HepG2 (cell line): ENCODE measurements around the gene PCED1B. TPM values are rescaled to one million over a fixed set of nuclear protein-coding genes. Genes with fewer than 3 reads are reported as not detected.

Experiments used
- ATAC-seq: fragments of 200-7000 bp; cut with Tn5 transposase; 3 replicates; pipeline ENCODE4 v1.9.1; 2020; ENCODE audit warnings: mild to moderate bottlenecking, moderate library complexity
- BruUV-seq: library from RNA; stranded (reverse); fragments of 400-500 nt; replicated peaks from 2 replicates; lab custom pipeline; 2021; lab: Mats Ljungman, UMichigan
- CTCF ChIA-PET: fragments of 300-600 bp; formaldehyde crosslinking; extraction: SDS; loops from one replicate; lab custom pipeline; 2021; ENCODE audit warnings: low total read pairs, inconsistent platforms, low intra/inter-chr PET ratio; lab: Yijun Ruan, JAX
- POLR2A ChIA-PET: fragments of 350-600 bp; sonication (Branson Sonifier 250); formaldehyde crosslinking; loops from one replicate; lab custom pipeline; 2020; ENCODE audit warnings: antibody characterized with exemption, inconsistent platforms; lab: Yijun Ruan, JAX
- DNase-seq: peaks from one replicate; pipeline ENCODE4 v3.0.0-alpha.2; 2015; ENCODE audit warnings: low spot score
- FAIRE-seq: peaks from 3 replicates; lab custom pipeline; 2011; peaks lifted over from hg19 to GRCh38; lab: Jason Lieb, UNC
- H2AFZ ChIP-seq: one replicate; pipeline ENCODE4 v1.6.1; 2011; ENCODE audit warnings: low read length, inconsistent platforms
- H3K27ac ChIP-seq: fragments of 300-600 bp; 3 replicates; pipeline ENCODE4 v1.8.0; 2011; ENCODE audit warnings: mixed run types, mild to moderate bottlenecking, mixed read lengths, low read length, inconsistent platforms; ENCODE audit not compliant: insufficient read depth; ENCODE audit errors: extremely low read length
- H3K27me3 ChIP-seq, 2 experiments: fragments of 200-600 bp in 1 of 2; 2 replicates in 1 of 2; 3 replicates in 1 of 2; pipeline versions ENCODE4 v1.6.0 to v1.8.0; 2011; ENCODE audit warnings: low read length in 2 of 2, mild to moderate bottlenecking in 2 of 2, moderate library complexity in 2 of 2, inconsistent platforms in 1 of 2; ENCODE audit not compliant: insufficient read depth in 2 of 2, control insufficient read depth in 1 of 2
- H3K36me3 ChIP-seq, 2 experiments: fragments of 200-600 bp in 1 of 2; replicated peaks in 1 of 2; 2 replicates in 1 of 2; 3 replicates in 1 of 2; pipeline versions ENCODE4 v1.5.1 to v1.8.0; 2011; ENCODE audit warnings: low read length in 2 of 2, inconsistent platforms in 1 of 2; ENCODE audit not compliant: insufficient read depth in 2 of 2, control insufficient read depth in 1 of 2
- H3K4me1 ChIP-seq: 2 replicates; pipeline ENCODE4 v1.5.1; 2012; ENCODE audit warnings: low read length, inconsistent platforms; ENCODE audit not compliant: insufficient read depth
- H3K4me2 ChIP-seq: 2 replicates; pipeline ENCODE4 v1.6.0; 2011; ENCODE audit warnings: low read depth, low read length, inconsistent platforms
- H3K4me3 ChIP-seq, 3 experiments: fragments of 200-600 bp in 1 of 3; sonication (generic), shearing (Covaris generic) in 1 of 3; replicated peaks in 1 of 3; 2 replicates each; pipeline ENCODE4 v1.5.1; 2011 to 2016; ENCODE audit warnings: low read length in 3 of 3, inconsistent platforms in 2 of 3, low read depth in 2 of 3, mild to moderate bottlenecking in 2 of 3, control low read depth in 1 of 3, mixed read lengths in 1 of 3; ENCODE audit not compliant: insufficient read depth in 1 of 3
- H3K79me2 ChIP-seq: one replicate; pipeline ENCODE4 v1.6.1; 2011; ENCODE audit warnings: low read length, inconsistent platforms; ENCODE audit not compliant: insufficient read depth
- H3K9ac ChIP-seq: 2 replicates; pipeline ENCODE4 v1.6.0; 2011; ENCODE audit warnings: mild to moderate bottlenecking, low read depth, low read length, inconsistent platforms; ENCODE audit not compliant: insufficient read depth
- H3K9me3 ChIP-seq: 2 replicates; pipeline ENCODE4 v1.5.1; 2012; ENCODE audit warnings: mild to moderate bottlenecking, low read length
- H4K20me1 ChIP-seq: 2 replicates; pipeline ENCODE4 v1.6.0; 2011; ENCODE audit warnings: inconsistent platforms, mild to moderate bottlenecking, low read length, moderate library complexity; ENCODE audit not compliant: insufficient read depth
- AGO1 ChIP-seq: fragments of 200-400 bp; formaldehyde crosslinking; IDR thresholded peaks from 2 replicates; pipeline ENCODE4 v1.6.1; 2017; ENCODE audit warnings: mild to moderate bottlenecking, low read depth, low read length, moderate library complexity; ENCODE audit not compliant: poor library complexity, severe bottlenecking
- AHDC1 ChIP-seq: sonication (generic); formaldehyde crosslinking; IDR thresholded peaks from 2 replicates; pipeline ENCODE4 v1.5.1; 2020; ENCODE audit warnings: mild to moderate bottlenecking, missing genetic modification reagents, borderline replicate concordance
- CERS6 ChIP-seq: sonication (generic); formaldehyde crosslinking; IDR thresholded peaks from 2 replicates; pipeline ENCODE4 v1.5.0; 2020; ENCODE audit warnings: missing genetic modification reagents
- EED ChIP-seq: sonication (generic); formaldehyde crosslinking; IDR thresholded peaks from 2 replicates; pipeline ENCODE4 v1.5.0; 2020; ENCODE audit warnings: mild to moderate bottlenecking, missing genetic modification reagents
- HNRNPH1 ChIP-seq: fragments of 200-400 bp; formaldehyde crosslinking; optimal IDR thresholded peaks from 2 replicates; pipeline ENCODE3; 2017; ENCODE audit warnings: mild to moderate bottlenecking, low read depth, low read length
- MAZ ChIP-seq, 2 experiments: sonication (generic) in 1 of 2; formaldehyde crosslinking in 1 of 2; IDR thresholded peaks; 2 replicates each; pipeline versions ENCODE4 v1.5.0 to v1.6.1; 2012 to 2020; ENCODE audit warnings: low read depth in 2 of 2, mild to moderate bottlenecking in 2 of 2, borderline replicate concordance in 1 of 2, improper control_type of control experiment in 1 of 2, low read length in 1 of 2, missing genetic modification reagents in 1 of 2, moderate library complexity in 1 of 2
- NR2C2 ChIP-seq: sonication (generic); formaldehyde crosslinking; IDR thresholded peaks from 2 replicates; pipeline ENCODE4 v1.4.0; 2020; ENCODE audit warnings: missing genetic modification reagents, mild to moderate bottlenecking, moderate library complexity, borderline replicate concordance
- SATB2 ChIP-seq: sonication (generic); formaldehyde crosslinking; IDR thresholded peaks from 2 replicates; pipeline ENCODE4 v1.5.0; 2020; ENCODE audit warnings: missing genetic modification reagents
- ZFP36L1 ChIP-seq: sonication (generic); formaldehyde crosslinking; IDR thresholded peaks from 2 replicates; pipeline ENCODE4 v1.8.0; 2022; ENCODE audit warnings: mild to moderate bottlenecking, missing genetic modification reagents, moderate library complexity
- ZKSCAN1 ChIP-seq: fragments of 150-350 bp; IDR thresholded peaks from 2 replicates; pipeline ENCODE4 v1.6.1; 2014; ENCODE audit warnings: low read length
- ZNF362 ChIP-seq: sonication (generic); formaldehyde crosslinking; IDR thresholded peaks from 2 replicates; pipeline ENCODE4 v1.4.0; 2020; ENCODE audit warnings: missing genetic modification reagents, mild to moderate bottlenecking, borderline replicate concordance
- ZNF441 ChIP-seq: sonication (generic); formaldehyde crosslinking; IDR thresholded peaks from 2 replicates; pipeline ENCODE4 v1.7.0; 2021; ENCODE audit warnings: missing genetic modification reagents, borderline replicate concordance
- ZNF740 ChIP-seq: sonication (generic); formaldehyde crosslinking; IDR thresholded peaks from 2 replicates; pipeline ENCODE4 v1.4.0; 2020; ENCODE audit warnings: missing genetic modification reagents
- ZNF788 ChIP-seq: sonication (generic); formaldehyde crosslinking; IDR thresholded peaks from 2 replicates; pipeline ENCODE4 v1.5.0; 2020; ENCODE audit warnings: mild to moderate bottlenecking, missing genetic modification reagents, borderline replicate concordance
- WGBS: methylation state at CpG from one replicate; pipeline ENCODE4 v1.1.6; 2017; ENCODE audit warnings: low lambda C conversion rate; 5-methylcytosine and 5-hydroxymethylcytosine counted together
- in situ Hi-C: cut with HindIII; loops from 2 replicates; pipeline ENCODE4 v1.10.0; 2017; ENCODE audit warnings: low pct_unique_long_range_greater_than_20kb; ENCODE audit not compliant: extremely low pct_ligation_motif_present
- intact Hi-C: fragments of 100-400 bp; cut with micrococcal nuclease; formaldehyde crosslinking; loops from one replicate; pipeline ENCODE4 v1.10.0; 2022; ENCODE audit not compliant: unreplicated experiment
- polyA plus RNA-seq, 8 experiments: library from polyadenylated mRNA; depleted of rRNA in 3 of 8; stranded (reverse) in 7 of 8; unstranded in 1 of 8; fragments of >200 nt; fragmentation: Illumina TruSeq in 4 of 8; extraction: Trizol in 4 of 8; gene quantifications; 2 replicates each; pipeline versions ENCODE4 v1.2.1 to v1.2.3, GENCODE V29; 2011 to 2016; ENCODE audit warnings: low read depth in 4 of 8, missing spikeins in 1 of 8, mixed read lengths in 1 of 8; ENCODE audit not compliant: insufficient read depth in 1 of 8
- total RNA-seq, 5 experiments: library from RNA; depleted of rRNA; stranded (reverse); fragments of >200 nt; fragmentation: Illumina TruSeq; extraction: Trizol; gene quantifications; 2 replicates each; pipeline ENCODE4 v1.2.3, GENCODE V29; 2016; ENCODE audit warnings: low read depth in 1 of 5

The PCED1B gene
- total and polyA plus RNA-seq, 2 of the 13 experiments (the other 11 are each of a cell fraction or from before 2014, with no cell fraction given) = 0.11 to 0.37 TPM

- TF ChIP-seq AGO1 = no peak
These were observed 41.1 kb upstream of the PCED1B start (continued) for GRCh38 chr12:47038270-47038748.

- Histone ChIP-seq H3K79me2 (no peaks in the 10 kb centered on the region), H2AFZ (no peak overlapping the region), H3K4me1 (no peaks in the 10 kb centered on the region), H4K20me1 (no peaks in the 10 kb centered on the region), H3K27ac (no peak overlapping the region), H3K36me3 (no peaks in the 10 kb centered on the region), H3K4me3 (no peak overlapping the region), H3K9me3 (no peaks in the 10 kb centered on the region), H3K27me3 (no peaks in the 10 kb centered on the region; a peak in 1 of 5 replicates), H3K4me2 (no peak overlapping the region), H3K9ac (no peak overlapping the region)
- ChIA-PET CTCF (no interaction called here), POLR2A (no interaction called here)
- no peak for ATAC-seq
- in situ Hi-C loops = loop anchor here (5.0 kb wide), 1 partner anchor 268 kb away; no protein-coding TSS in a partner anchor
- DNase-seq = no peak
- 42% methylated on average over 2 of the region's 2 CpGs for WGBS
- FAIRE-seq = no peak
- BruUV-seq = no TSS peak
- intact Hi-C loops = no loop called here
- TF ChIP-seq ZKSCAN1 (no peak), AHDC1 (CRISPR knock-in tag) (no peak), NR2C2 (no peak), MAZ (IDR thresholded peaks at IDR 0.05; ENCODE audit: borderline replicate concordance, low read depth, low read length) (no peak), MAZ (CRISPR knock-in tag; IDR thresholded peaks at IDR 0.05; ENCODE audit: low read depth) (no peak), ZNF362 (CRISPR knock-in tag) (no peak), SATB2 (CRISPR knock-in tag) (no peak), ZFP36L1 (CRISPR knock-in tag) (no peak), ZNF740 (CRISPR knock-in tag) (no peak), HNRNPH1 (no peak), ZNF441 (CRISPR knock-in tag) (no peak), CERS6 (no peak), ZNF788 (CRISPR knock-in tag) (no peak), EED (CRISPR knock-in tag) (no peak)
These were observed 40.3 kb upstream of the PCED1B start for GRCh38 chr12:47039079-47039478.
